Suprapubic skin (tissue), 3 donors: ENCODE results near the gene RBPJ.

Experiments used
- POLR2A ChIP-seq, 2 donors: fragments of 450-650 bp; IDR thresholded peaks; one replicate each; pipeline ENCODE4 v1.6.1; 2017; ENCODE audit warnings: antibody characterized with exemption in 2 of 2, mild to moderate bottlenecking in 2 of 2, moderate library complexity in 2 of 2
- TF ChIP-seq, protein P1 (sequence below), 2 donors: fragments of 200-600 bp in 1 of 2; fragments of 450-650 bp in 1 of 2; sonication (generic) in 1 of 2; IDR thresholded peaks; one replicate each; pipeline ENCODE4 v1.5.1; 2016 to 2019; ENCODE audit warnings: antibody characterized with exemption in 2 of 2, mild to moderate bottlenecking in 1 of 2, moderate library complexity in 1 of 2

DNA sequence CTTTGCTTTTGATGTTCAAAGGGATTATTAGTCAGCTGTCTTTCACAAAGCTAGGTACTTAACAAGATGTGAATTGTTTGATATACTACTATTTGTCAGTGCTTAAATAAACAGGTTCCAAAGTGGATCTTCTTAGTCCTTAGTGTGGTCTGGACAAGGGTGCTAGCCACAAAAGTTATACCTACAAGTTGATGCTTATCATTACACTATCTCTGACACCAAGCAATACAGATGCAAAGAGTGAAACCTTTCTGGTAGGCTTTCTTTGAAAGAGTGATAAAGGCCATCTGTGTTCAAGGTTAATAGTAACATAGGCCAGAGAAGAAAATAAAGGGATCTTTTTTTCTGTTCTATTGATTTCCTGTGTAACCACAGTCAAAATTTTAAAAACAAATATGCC lies 12.2 kb upstream of the RBPJ start:
- TF ChIP-seq, protein P1, sequence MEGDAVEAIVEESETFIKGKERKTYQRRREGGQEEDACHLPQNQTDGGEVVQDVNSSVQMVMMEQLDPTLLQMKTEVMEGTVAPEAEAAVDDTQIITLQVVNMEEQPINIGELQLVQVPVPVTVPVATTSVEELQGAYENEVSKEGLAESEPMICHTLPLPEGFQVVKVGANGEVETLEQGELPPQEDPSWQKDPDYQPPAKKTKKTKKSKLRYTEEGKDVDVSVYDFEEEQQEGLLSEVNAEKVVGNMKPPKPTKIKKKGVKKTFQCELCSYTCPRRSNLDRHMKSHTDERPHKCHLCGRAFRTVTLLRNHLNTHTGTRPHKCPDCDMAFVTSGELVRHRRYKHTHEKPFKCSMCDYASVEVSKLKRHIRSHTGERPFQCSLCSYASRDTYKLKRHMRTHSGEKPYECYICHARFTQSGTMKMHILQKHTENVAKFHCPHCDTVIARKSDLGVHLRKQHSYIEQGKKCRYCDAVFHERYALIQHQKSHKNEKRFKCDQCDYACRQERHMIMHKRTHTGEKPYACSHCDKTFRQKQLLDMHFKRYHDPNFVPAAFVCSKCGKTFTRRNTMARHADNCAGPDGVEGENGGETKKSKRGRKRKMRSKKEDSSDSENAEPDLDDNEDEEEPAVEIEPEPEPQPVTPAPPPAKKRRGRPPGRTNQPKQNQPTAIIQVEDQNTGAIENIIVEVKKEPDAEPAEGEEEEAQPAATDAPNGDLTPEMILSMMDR (IDR thresholded peaks at IDR 0.05) = no peak
- TF ChIP-seq POLR2A (IDR thresholded peaks at IDR 0.05) = no peak
